Measurements from ENCODE around the gene HPGD.

The HPGD gene

GRCh38 chr4:174534461-174534860 lies 12.2 kb upstream of the HPGD start:
- H3K79me2 ChIP-seq (ENCODE audit: insufficient read depth, low read length), result no peaks in the 10 kb centered on the region
- H3K4me2 ChIP-seq (ENCODE audit: insufficient read depth, low read length), result no peak overlapping the region
- no peaks in the 10 kb centered on the region for H3K36me3 ChIP-seq (ENCODE audit: insufficient read depth, low read length)
- no peaks in the 10 kb centered on the region for H4K20me1 ChIP-seq (ENCODE audit: insufficient read depth, low read length)
- H2AFZ ChIP-seq (ENCODE audit: low read depth, low read length), result no peak overlapping the region
- DNase-seq, result no peak
- H3K9me3 ChIP-seq (ENCODE audit: insufficient read depth, low read length, severe bottlenecking), result no peaks in the 10 kb centered on the region
- no peak for TF ChIP-seq CTCF (IDR thresholded peaks at IDR 0.05; ENCODE audit: borderline replicate concordance, extremely low read depth, low read length, poor library complexity, severe bottlenecking)
- TF ChIP-seq EZH2 (IDR thresholded peaks at IDR 0.05; ENCODE audit: borderline replicate concordance, low read depth, low read length, severe bottlenecking), result no peak
- H3K27ac ChIP-seq (ENCODE audit: low read length), result no peak overlapping the region
- no peak overlapping the region for H3K4me3 ChIP-seq (ENCODE audit: low read depth in 1 of 2, low read length in 2 of 2)
- H3K9ac ChIP-seq (ENCODE audit: low read depth, low read length), result no peak overlapping the region
- H3K27me3 ChIP-seq (ENCODE audit: insufficient read depth, low read length, poor library complexity), result no peaks in the 10 kb centered on the region
- ATAC-seq (ENCODE audit: insufficient read depth, low read depth), result no peak
- H3K4me1 ChIP-seq (ENCODE audit: insufficient read depth, low read length), result no peaks in the 10 kb centered on the region

- no peaks in the 10 kb centered on the region for H4K20me1 ChIP-seq (ENCODE audit: insufficient read depth, low read length)
- H3K27ac ChIP-seq (ENCODE audit: low read length), result no peak overlapping the region
- H3K36me3 ChIP-seq (ENCODE audit: insufficient read depth, low read length), result no peaks in the 10 kb centered on the region
- H3K79me2 ChIP-seq (ENCODE audit: insufficient read depth, low read length), result no peaks in the 10 kb centered on the region
- no peak for TF ChIP-seq EZH2 (IDR thresholded peaks at IDR 0.05; ENCODE audit: borderline replicate concordance, low read depth, low read length, severe bottlenecking)
- no peak for TF ChIP-seq CTCF (IDR thresholded peaks at IDR 0.05; ENCODE audit: borderline replicate concordance, extremely low read depth, low read length, poor library complexity, severe bottlenecking)
- H3K27me3 ChIP-seq (ENCODE audit: insufficient read depth, low read length, poor library complexity), result no peaks in the 10 kb centered on the region
- no peaks in the 10 kb centered on the region for H3K4me1 ChIP-seq (ENCODE audit: insufficient read depth, low read length)
- H3K9me3 ChIP-seq (ENCODE audit: insufficient read depth, low read length, severe bottlenecking), result no peaks in the 10 kb centered on the region
- no peak overlapping the region for H3K4me3 ChIP-seq (ENCODE audit: low read depth in 1 of 2, low read length in 2 of 2)
- H3K9ac ChIP-seq (ENCODE audit: low read depth, low read length), result no peak overlapping the region
- H2AFZ ChIP-seq (ENCODE audit: low read depth, low read length), result no peak overlapping the region
- H3K4me2 ChIP-seq (ENCODE audit: insufficient read depth, low read length), result no peak overlapping the region
- DNase-seq (no peak), ATAC-seq (ENCODE audit: insufficient read depth, low read depth) (no peak)
These were observed 10.2 kb upstream of the HPGD start for GRCh38 chr4:174532445-174532844.

GRCh38 chr4:174531486-174531885 lies 9.2 kb upstream of the HPGD start:
- TF ChIP-seq CTCF (IDR thresholded peaks at IDR 0.05; ENCODE audit: borderline replicate concordance, extremely low read depth, low read length, poor library complexity, severe bottlenecking) (no peak), EZH2 (IDR thresholded peaks at IDR 0.05; ENCODE audit: borderline replicate concordance, low read depth, low read length, severe bottlenecking) (no peak)

GRCh38 chr4:174528226-174528625 lies 5.9 kb upstream of the HPGD start:
- no peaks in the 10 kb centered on the region for H3K4me1 ChIP-seq (ENCODE audit: insufficient read depth, low read length)
- TF ChIP-seq EZH2 (IDR thresholded peaks at IDR 0.05; ENCODE audit: borderline replicate concordance, low read depth, low read length, severe bottlenecking) (no peak), CTCF (IDR thresholded peaks at IDR 0.05; ENCODE audit: borderline replicate concordance, extremely low read depth, low read length, poor library complexity, severe bottlenecking) (no peak)
- H2AFZ ChIP-seq (ENCODE audit: low read depth, low read length), result no peak overlapping the region
- DNase-seq (no peak), ATAC-seq (ENCODE audit: insufficient read depth, low read depth) (no peak)
- no peaks in the 10 kb centered on the region for H3K79me2 ChIP-seq (ENCODE audit: insufficient read depth, low read length)
- H3K9me3 ChIP-seq (ENCODE audit: insufficient read depth, low read length, severe bottlenecking), result no peaks in the 10 kb centered on the region
- no peak overlapping the region for H3K9ac ChIP-seq (ENCODE audit: low read depth, low read length)
- H4K20me1 ChIP-seq (ENCODE audit: insufficient read depth, low read length), result no peaks in the 10 kb centered on the region
- H3K4me2 ChIP-seq (ENCODE audit: insufficient read depth, low read length), result no peak overlapping the region
- H3K36me3 ChIP-seq (ENCODE audit: insufficient read depth, low read length), result no peaks in the 10 kb centered on the region
- no peak overlapping the region for H3K4me3 ChIP-seq (ENCODE audit: low read depth in 1 of 2, low read length in 2 of 2)
- H3K27ac ChIP-seq (ENCODE audit: low read length), result no peak overlapping the region
- H3K27me3 ChIP-seq (ENCODE audit: insufficient read depth, low read length, poor library complexity), result no peaks in the 10 kb centered on the region

More at GRCh38 chr4:174531486-174531885, 9.2 kb upstream of the HPGD start:
- H3K27ac ChIP-seq (ENCODE audit: low read length), result no peak overlapping the region
- no peak overlapping the region for H2AFZ ChIP-seq (ENCODE audit: low read depth, low read length)
- no peaks in the 10 kb centered on the region for H3K27me3 ChIP-seq (ENCODE audit: insufficient read depth, low read length, poor library complexity)
- DNase-seq, result no peak
- no peaks in the 10 kb centered on the region for H4K20me1 ChIP-seq (ENCODE audit: insufficient read depth, low read length)
- no peaks in the 10 kb centered on the region for H3K4me1 ChIP-seq (ENCODE audit: insufficient read depth, low read length)
- H3K79me2 ChIP-seq (ENCODE audit: insufficient read depth, low read length), result no peaks in the 10 kb centered on the region
- H3K36me3 ChIP-seq (ENCODE audit: insufficient read depth, low read length), result no peaks in the 10 kb centered on the region
- no peaks in the 10 kb centered on the region for H3K9me3 ChIP-seq (ENCODE audit: insufficient read depth, low read length, severe bottlenecking)
- H3K9ac ChIP-seq (ENCODE audit: low read depth, low read length), result no peak overlapping the region
- H3K4me3 ChIP-seq (ENCODE audit: low read depth in 1 of 2, low read length in 2 of 2), result no peak overlapping the region
- no peak for ATAC-seq (ENCODE audit: insufficient read depth, low read depth)
- H3K4me2 ChIP-seq (ENCODE audit: insufficient read depth, low read length), result no peak overlapping the region
